GM19468 (cell line): ENCODE measurements around the gene LRRFIP1.

Experiments
- ATAC-seq: cut with Tn5 transposase; IDR thresholded peaks from one replicate; pipeline ENCODE4 v1.9.1; 2021; ENCODE audit warnings: mild to moderate bottlenecking, moderate library complexity, moderate number of reproducible peaks; ENCODE audit not compliant: unreplicated experiment; ENCODE audit errors: extremely low read depth

Gene LRRFIP1

GRCh38 chr2:237717366-237718276 is 90.2 kb downstream of the LRRFIP1 start:
- ATAC-seq, result no peak

DNA sequence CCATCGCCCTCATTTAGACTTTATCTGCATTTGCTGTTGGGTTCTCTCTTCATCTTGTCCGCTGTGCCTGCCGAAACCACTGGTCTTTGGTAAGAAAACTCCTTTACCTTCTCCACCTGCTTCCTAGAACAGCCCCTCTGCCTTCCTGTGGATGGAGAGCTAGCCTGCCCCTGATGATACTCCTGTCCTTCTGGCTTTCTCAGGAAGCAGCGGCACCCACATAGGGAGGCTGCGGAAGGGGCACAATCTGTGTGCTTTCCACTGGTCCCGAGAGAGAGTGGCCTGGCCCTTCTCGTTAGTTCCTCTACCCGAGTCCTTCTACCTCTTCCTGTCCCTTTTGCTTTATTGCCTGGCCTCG is 90.9 kb downstream of the LRRFIP1 start:
- no peak for ATAC-seq

GRCh38 chr2:237720444-237720843 is 93.1 kb downstream of the LRRFIP1 start:
- no peak for ATAC-seq

DNA sequence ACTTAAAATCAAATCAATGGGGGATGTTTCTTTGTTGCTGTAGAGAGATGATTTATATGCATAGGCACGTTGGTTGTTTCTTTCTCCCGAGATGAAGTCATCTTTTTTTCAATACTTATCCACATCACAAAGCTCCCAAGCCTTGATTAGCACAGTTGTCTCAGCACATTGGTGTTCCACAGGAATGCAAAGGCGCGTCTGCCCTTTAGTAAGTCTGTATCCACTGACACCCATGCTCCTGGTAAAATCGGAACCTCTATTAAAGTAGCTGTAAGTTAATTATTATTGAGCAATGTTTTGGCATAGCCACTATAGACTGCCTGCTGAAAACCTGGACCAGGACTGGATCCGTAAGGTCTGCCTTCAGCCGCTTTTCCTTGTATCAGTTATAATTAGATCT is 93.6 kb downstream of the LRRFIP1 start:
- no peak for ATAC-seq

DNA sequence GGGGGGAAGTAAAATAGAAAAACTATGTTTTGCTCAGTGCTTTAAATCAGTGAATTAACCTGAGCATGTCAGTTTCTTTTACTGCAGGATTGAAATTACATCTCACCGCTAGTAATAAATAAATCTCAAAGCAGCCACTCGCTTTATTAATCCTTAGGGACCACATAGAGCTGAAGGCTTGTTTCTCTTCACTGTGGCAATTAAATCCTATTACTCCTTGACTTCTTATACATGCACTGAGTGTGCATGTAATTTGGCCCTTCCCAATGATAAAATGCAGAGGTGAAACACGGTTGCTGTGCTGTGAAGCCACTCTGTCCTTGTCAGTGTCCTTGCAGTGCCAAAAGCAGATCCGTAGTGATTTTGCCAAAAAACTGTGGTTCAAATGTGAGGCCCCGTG is 94.1 kb downstream of the LRRFIP1 start:
- ATAC-seq, result no peak

DNA sequence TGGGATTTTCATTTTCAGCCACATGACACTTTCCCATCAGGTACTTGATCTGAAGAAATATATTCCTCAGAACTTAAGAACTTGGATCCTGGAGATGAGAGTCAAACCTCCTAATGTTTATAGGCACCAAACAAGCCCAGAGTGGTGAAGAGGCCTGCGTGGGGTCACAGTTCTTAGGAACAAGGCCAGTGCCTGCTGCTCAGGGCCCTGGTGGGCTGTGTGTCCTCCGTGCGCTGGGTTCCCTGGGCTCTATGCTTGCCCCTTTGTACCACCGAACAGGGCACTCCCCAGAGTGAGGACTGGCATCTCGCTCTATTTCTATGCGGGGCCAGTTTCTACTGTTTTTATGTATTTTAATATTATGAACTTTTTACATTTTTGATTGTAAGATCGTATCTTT is 95.2 kb downstream of the LRRFIP1 start:
- ATAC-seq, result no peak

GRCh38 chr2:237723023-237723422 is 95.6 kb downstream of the LRRFIP1 start:
- no peak for ATAC-seq

DNA sequence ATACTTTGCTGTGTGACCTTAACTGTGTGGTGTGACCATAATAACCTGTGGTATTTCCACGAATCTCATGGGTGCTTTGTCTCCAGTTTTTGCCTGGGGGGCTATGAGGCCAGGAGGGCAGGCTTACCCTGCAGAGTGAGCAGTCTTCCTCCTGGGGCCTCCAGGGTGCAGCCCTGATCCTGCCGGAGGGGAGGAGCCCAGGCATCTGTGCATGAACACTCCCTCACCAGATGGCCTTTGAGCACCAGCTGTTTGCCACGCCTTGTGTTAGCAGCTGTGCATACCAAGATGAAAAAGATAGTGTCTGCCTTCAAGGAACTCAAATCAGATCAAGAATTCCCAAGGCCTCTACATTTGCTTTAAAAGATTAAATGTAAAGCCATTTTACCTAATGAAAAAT is 96.2 kb downstream of the LRRFIP1 start:
- peak; percentile 65 for ATAC-seq

DNA sequence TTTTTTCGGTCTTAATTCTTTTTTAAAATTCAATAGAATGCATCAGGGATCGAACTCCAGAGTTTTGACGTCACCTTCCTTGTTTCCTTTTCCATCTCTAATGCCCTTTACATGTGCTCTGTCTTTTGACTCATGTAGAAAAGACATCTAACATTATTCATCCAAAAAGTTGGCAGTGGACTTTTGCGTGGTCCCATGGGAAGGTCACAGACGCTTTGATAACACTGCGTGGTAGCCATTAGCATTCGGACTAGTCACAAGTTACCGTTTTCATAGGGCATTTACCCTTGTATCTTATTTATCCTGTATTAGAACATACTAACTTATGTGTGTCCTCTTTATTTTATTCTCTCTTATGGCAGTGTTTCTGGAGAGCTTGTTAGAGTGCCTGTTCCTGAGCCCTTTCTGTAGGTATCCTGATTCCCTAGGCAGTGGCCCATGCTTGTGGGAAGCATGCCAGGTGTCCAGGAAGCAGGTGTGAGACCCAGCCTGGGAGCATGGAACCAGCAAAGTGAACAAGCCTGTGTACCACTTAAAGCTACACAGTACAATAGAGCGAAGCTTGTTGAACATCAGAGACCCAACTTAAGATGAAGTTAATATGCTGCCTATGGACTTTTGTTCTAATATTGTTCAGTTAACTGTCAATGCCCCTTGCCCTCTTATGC is 97.6 kb downstream of the LRRFIP1 start:
- no peak for ATAC-seq

DNA sequence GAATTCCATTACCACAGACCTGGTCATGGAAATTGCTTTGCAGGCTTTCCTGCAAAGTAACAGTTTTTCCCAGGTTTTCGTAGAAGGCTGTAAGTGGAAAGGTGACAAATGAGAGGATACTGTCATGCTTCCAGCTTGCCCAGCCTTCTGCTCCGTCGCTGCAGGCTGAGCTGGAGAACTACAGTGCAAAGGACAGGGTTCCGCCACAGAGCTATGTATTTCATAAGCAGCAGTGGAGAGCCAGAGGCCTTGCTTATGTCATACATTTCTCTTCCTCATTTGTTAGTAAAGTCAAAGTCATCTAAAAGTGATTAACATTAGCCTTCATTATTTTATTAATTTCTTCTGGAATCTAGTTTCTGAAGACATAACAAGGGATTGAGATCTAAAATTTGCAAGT is 98.3 kb downstream of the LRRFIP1 start:
- ATAC-seq, result no peak

- no peak for ATAC-seq
Measured at GRCh38 chr2:237726401-237726830, 99.0 kb downstream of the LRRFIP1 start.

DNA sequence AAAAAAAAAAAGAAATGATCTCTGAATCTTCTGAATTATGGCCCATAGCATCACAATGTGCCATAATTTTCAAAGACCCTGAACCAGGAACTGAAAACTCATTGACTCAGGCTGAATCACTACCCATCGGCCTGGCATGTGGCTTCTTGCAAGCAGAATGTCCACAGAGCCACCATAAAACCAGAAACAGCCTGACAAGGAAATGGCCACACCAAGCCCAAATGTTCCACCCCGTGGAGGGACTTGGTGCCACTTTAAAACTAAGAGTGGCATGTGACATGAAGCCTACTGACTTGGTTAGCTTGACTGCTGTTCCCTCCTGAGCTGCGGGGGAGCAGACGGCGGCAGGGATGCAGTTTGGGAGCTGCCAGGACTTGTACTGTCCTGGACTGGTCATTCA is 100.0 kb downstream of the LRRFIP1 start:
- ATAC-seq, result no peak

GRCh38 chr2:237729681-237730475 is 102.5 kb downstream of the LRRFIP1 start:
- no peak for ATAC-seq

DNA sequence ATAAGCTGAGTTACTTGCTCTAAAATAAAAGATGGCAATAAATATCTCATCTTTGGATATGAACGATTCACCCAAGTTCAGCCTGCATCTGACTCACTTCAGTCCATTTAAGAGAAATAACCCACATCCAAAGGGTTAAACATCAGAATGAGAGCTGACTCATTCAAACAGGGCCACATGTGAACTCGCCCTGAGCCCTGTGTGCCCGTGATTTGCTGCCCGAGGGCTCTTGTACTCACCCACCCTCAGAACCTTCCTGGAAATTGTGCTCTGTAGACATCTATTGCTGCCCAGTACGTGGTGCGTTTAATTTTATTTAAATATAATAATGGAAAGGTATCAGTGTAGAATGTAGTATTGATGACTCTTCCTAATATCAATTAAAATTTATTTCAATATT is 104.3 kb downstream of the LRRFIP1 start:
- no peak for ATAC-seq

DNA sequence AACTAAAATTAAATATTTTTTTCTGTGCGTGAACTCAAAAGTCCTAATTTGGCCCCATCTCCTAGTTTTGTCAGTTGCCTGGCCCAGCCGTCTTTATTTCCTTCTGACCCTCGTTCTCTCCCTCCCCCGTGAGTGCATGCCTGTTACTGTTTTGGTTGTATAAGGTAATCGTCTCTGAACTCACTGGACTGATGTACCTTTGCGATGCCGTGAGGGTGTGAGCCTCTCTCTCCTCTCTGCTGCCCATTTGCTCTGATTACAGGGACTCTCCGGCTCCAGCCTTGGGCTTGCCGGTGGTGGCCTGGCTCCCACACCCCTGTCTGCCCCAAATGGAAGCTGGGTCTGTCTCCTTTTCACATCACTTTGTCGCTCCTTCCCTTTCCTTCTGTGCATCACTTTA is 104.7 kb downstream of the LRRFIP1 start:
- ATAC-seq, result no peak

GRCh38 chr2:237732790-237733381 is 105.5 kb downstream of the LRRFIP1 start:
- ATAC-seq, result no peak

GRCh38 chr2:237733677-237734300 is 106.4 kb downstream of the LRRFIP1 start:
- no peak for ATAC-seq

DNA sequence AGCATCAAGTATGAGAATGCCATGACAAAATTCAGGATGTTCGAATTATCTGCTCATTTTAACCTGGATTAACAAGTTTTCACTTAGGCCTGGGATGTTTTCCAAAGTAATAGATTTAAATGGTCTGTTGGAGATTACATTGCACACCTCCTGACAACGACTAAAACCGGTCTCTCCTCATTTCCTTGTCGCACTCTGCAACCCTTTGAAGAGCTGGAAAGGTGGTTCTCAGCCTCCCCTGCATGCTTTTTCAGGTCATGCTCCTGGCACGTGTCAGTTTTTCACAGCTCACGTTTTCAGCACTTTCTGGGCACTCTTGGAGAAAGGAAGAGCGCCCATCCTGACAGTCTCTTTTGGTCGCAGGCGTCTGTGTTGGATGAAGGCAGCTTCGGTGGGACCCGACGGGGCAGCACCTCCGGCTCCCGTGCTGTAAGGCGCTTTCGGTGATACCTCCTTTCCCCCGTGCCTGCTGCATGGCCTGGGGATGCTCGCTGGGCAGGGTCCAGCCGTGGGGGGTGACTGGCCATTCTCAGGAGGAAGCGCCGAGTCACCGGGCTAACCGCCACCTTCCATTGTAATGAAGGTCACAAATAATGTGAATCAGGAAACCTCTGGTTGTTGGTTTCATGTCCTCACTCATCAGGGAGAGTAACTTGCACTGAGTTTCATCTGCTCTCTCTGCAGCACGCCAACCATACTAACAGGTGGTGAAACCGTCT is 107.7 kb downstream of the LRRFIP1 start:
- no peak for ATAC-seq

- ATAC-seq, result no peak
Measured at GRCh38 chr2:237735798-237736197, 108.4 kb downstream of the LRRFIP1 start.
